Erythroblast (primary cell): Measurements from ENCODE around the gene FGF14.

Experiments
- GATA1 ChIP-seq: IDR thresholded peaks from 2 replicates; pipeline ENCODE4 v1.6.1; 2011; ENCODE audit warnings: low read depth, mild to moderate bottlenecking, control low read depth, low read length, moderate library complexity
- POLR2A ChIP-seq: IDR thresholded peaks from 2 replicates; pipeline ENCODE4 v1.6.1; 2011; ENCODE audit warnings: mild to moderate bottlenecking, low read length

GRCh38 chr13:101727118-101727517 is 674.7 kb downstream of the FGF14 start:
- TF ChIP-seq POLR2A = no peak
- no peak for TF ChIP-seq GATA1
